GM18502 (cell line): Measurements from ENCODE around the gene MAP4K4.

Experiments
- ATAC-seq: cut with Tn5 transposase; IDR thresholded peaks from one replicate; pipeline ENCODE4 v1.9.1; 2021; ENCODE audit warnings: mild to moderate bottlenecking; ENCODE audit not compliant: unreplicated experiment, poor library complexity

MAP4K4 gene

GRCh38 chr2:101718993-101719571 lies 21.6 kb downstream of the MAP4K4 start:
- ATAC-seq, result no peak

DNA sequence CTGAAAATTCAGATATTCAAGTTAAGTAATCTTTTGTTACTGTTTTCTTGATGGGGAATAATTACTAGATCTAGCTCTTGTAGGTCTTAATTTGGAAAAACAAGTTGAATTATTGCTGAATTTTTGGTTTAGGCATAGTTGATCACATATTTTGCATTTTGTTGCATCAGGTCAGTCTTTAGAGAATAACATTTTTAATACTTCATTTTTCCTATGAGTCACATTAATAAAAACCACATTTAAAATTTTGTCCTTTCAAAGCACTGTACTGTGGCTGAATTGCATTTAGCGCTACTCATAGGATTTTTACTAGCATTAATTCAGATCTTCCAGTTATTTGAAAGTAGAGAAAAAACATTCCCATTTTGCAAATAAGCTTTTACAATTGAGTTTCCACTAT lies 23.2 kb downstream of the MAP4K4 start:
- ATAC-seq, result no peak

- no peak for ATAC-seq
Observed at GRCh38 chr2:101722864-101723263, 25.4 kb downstream of the MAP4K4 start.

DNA sequence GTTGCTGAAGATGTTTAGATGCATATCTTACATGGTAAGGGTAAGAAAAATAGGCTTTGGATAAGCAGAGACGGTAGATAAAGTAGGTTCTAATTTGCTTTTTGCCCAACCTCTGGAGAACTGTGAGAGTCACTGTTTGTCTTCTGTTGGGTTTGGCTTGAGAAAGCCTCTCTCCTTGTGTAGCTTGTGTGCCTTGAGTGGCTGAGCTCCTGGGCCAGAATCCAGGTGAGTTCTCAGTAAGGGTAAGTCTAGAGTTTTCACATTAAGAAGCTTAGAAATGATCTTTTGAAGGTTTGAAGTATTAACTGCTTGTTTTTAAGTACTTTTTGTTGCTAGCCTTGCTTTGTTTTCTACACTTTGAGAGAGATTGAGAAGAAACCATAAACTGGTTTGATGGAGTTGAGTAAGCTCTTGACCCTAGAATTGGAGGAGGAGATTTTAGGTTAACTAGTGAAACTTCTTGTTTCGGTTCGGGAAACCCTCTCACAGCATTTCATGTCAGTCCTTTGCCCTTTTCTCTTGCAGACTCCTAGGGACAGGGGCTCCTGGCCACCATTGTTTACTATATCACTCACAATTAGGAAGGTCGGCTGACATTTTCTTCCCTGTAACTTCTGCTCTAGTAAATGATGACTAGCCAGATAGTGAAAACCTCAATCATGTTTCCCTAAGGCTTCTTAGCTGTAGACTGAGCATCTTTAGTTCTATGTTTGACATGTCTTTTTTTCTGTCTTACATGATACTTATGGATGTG lies 26.0 kb downstream of the MAP4K4 start:
- ATAC-seq, result no peak

DNA sequence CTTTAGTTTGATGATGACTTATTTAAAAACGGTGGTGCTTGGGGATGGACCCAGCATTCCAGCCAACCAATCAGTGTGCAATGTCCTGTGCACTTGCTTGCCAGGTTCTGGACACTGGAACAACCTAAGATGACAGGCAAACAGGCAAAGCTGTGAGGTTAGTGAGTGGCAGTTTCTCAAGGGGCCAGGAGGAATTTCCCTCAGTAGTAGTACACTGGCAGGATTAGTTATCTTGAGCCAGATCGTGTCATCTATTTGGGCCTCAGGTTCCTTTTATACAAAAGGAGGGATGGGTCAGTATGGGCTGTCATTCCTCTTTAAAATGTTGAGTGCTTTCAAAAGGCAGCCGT lies 26.6 kb downstream of the MAP4K4 start:
- ATAC-seq, result no peak

DNA sequence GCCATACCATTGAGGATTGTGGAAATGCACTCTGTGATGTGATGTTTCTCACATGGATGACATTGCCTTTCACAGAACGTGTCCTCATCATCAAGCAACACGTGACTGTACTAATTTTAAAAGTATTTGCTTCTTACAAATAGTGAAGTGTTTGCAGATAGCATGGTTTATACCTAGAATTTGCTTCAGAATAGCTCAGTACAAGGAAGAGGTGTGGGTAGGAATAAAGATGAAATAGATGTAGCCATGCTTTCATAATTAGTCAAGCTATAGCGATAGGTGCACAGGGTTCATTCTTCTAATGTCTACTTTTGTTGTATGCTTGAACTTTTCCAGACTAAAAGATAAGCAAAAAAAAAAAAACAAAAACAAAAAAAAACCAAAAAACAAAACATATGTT lies 27.5 kb downstream of the MAP4K4 start:
- ATAC-seq, result no peak

DNA sequence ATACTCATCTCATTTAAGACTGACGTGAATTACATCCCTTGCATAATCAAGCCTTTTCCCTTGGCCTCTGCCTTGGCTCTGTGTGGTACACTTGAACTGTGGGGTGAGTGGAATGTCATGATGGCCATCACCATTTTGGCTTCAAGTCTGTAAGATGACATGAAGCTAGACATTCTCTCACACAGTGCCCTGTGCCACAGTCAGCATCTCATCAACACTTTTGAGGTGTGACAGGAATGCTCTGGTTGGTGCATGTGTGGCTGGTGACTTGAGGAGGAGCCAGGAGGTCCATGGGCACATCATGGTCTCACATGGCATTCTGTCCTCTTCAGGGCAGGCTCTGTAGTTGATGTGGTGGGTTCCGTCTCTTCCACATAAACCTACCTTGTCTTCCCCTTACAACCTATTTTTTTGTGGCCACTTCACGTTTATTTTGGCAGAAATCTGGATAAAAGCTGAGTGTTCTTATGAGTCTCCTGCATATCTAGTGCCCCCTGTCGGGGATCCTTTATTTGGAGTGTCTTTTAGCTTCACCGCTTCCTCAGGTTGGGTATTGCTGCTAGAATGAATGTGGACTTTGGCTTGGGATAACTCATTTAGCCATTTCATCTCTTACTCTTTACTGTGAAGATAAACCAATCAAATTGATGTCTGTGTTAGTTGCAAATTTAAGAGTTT lies 28.1 kb downstream of the MAP4K4 start:
- ATAC-seq, result no peak

- ATAC-seq, result no peak
Observed at GRCh38 chr2:101728865-101729264, 31.4 kb downstream of the MAP4K4 start.

DNA sequence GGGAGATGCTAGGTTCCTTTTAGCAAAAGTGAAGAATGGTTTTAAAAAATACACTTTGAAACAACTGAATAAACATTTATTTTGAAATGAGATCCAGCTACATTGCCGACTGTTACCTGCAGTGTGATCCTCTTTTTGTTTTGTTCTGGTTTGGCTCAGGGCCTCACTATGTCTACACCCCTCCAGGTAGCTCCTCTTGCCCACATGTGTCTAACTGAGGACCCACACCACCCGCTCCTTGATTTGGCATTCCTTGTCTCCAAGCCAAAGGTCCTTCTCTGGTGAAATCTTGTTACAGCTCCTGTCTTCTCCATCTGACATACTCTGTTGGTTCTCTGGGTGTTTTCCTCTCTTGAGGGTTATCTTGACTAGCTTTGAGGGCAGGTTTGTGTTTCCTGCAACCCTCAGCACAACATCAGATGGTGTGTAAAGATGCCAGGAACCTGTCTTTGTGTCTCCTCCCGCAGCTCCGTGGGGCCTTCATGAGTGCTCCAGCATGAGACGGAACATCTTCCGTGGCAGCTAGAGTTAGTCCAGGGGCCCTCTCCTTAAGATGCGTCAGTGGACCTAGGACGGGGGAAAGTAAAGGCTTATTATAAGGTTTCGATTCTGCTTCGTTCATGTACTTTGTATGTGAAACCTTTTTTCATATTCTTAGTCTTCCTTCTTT lies 32.1 kb downstream of the MAP4K4 start:
- ATAC-seq, result no peak

GRCh38 chr2:101731221-101732054 lies 33.9 kb downstream of the MAP4K4 start:
- no peak for ATAC-seq

DNA sequence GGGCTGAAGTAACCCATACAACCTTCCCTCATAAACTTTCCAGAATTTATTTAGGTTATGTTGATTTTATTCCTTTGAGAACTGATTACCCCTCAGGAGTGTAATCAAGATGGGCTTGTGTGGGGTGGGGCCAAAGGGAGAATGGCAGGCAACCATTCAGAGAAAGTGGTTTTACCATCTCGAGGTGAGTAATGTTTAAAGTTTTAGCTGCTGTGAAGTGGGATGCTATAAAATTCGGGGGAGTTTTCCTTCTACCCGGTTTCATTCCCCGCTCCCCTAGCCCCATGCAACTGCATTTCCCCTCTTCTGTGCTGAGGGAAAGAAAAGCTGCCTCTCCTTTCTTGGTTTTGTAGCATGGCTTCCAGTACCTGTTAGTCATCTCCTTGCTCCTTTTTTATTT lies 34.7 kb downstream of the MAP4K4 start:
- no peak for ATAC-seq

GRCh38 chr2:101732773-101733256 lies 35.3 kb downstream of the MAP4K4 start:
- no peak for ATAC-seq

DNA sequence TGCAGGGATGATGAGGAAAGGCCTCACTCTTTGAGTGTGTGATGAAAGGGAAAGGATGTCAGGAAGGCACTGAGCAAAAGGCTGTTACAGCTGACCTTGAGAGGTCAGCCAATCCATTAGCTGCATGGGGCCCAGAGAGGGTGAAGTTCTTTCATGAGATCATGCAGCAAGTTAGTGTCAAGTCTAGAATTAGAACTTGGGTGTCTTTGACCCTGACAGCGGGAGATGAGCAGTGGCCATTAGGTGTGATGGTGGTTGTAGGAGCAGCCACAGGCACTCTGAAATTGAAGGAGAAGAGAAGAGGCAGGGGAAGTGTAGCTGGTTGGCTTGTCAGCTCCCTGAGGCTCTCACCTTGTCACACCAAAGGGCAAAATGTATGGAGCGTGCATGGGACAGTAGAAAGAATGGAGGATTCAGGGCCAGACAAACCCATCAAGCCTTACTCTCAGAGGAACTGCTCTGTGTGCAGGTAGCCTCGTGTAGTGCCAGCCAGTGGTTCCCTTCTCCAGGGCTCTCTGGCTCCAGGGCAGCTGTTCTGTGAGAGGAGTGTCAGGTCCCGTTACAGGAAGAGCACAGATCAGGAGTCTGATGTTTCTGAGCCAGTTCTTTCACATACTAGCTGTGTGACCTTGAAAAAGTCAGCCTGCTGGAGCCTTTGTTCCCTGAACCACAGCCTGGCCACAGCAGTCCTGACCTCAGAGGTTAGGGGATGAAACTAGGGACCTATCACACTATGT lies 35.9 kb downstream of the MAP4K4 start:
- ATAC-seq, result no peak

DNA sequence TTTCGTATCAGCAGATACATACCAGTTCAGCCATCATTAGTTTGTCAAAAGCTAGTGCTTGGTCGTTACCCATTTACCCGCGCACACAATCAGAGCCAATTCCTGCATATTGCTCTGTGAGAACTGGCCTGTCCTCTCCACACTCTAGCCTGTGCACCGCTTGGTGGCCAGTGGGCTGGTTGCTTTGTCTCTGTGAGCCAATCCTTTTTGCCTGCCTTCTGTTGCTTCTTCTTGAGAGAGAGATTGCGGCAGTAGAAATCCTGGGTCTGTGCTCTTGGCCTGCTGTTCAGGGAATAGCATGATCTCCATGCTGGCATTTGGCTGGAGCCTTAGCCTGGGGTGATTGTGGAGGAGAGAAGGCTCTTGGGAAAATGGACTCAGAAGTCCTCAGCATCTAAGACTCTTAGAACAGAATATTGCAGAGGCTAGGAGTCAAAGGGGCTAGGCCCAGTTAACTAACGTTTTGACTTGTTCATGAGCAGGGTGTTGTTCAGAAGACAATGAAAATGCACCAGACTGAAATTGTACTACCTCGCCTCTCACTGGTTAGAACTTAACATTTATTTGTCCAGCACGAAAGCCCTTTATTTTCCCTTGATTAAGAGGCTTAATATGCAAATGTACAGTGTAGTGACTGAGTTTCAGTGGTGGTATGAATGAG lies 37.1 kb downstream of the MAP4K4 start:
- ATAC-seq, result no peak

GRCh38 chr2:101735166-101735533 lies 37.6 kb downstream of the MAP4K4 start:
- ATAC-seq, result no peak

DNA sequence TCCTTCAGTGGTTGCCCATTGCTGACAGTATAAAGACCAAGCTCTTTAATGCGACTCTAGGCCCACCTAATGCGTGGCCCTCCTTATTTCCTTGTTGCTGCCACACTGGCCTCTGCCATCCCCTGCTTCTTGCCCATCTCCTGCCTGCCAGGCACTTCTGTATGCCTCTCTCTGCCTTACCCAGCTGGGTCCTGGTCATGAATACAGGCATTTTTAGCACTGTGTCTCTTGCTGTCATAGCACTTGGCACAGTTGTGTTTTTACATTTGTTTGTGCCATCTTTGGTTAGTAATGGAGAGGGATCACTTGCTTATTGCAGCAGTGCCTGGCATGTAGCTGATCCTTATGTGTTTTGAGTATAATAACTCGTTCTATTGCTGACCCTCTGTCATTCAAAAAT lies 38.7 kb downstream of the MAP4K4 start:
- no peak for ATAC-seq

GRCh38 chr2:101736861-101737291 lies 39.4 kb downstream of the MAP4K4 start:
- ATAC-seq, result no peak

DNA sequence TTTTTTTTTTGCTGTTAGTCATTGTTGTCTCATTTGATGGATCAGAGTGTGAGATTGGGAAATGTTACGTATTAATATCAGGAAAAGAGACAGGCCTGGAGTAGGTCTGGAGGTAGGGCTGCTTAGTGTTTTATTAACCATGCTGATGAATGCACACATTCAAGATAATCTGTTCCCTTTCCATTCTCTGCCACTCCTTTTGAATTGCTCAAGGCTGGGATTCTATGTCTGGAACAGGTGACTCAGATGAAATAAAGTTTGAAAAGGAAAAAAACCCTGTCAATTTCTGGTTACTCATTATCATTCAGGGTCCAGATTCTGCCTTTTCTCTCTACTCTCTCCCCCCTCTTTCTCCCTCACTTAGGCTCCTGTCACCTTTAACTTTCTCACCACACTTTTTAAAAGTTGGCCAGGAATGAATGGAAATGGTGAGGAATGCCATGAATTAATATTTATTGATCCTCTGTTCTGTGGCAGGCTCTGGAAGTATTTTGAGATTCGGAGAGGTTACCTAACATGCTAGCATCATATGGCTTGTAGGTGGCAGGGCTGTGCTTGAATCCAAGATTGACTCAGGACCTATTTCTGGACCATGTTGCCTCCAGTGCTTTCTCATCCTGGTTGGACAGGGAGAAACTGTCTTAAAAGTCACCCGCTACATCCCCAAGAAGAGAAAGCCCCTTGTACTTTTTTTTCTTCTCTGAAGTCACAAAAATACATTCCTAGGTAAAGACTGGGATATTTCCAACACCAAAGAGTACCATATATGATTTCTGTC lies 40.2 kb downstream of the MAP4K4 start:
- no peak for ATAC-seq
